GM21619 (cell line): ENCODE data around the gene ATXN7.

Experiments used
- ATAC-seq: cut with Tn5 transposase; IDR thresholded peaks from one replicate; pipeline ENCODE4 v1.9.1; 2021; ENCODE audit not compliant: unreplicated experiment

The ATXN7 gene

DNA sequence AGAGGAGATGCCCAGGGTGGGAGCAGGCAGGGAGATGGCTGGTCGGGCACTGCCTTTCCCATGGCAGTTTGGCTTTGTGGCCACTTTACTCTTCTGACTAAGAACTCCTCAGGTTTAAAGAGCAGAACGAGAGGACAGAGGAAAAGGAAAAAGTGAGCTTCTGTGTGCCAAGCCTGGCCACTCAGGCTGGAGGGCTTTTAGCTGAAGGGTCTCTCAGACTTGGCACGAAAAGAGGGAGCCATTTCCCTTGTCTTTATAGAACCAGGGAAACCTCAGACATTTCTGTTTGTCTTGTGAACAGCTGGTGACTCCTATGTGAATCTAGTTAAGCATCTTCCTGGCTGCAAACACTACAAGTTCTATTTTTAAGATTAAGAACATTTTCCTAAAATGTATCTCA lies 182.9 kb downstream of the ATXN7 start:
- no peak for ATAC-seq

DNA sequence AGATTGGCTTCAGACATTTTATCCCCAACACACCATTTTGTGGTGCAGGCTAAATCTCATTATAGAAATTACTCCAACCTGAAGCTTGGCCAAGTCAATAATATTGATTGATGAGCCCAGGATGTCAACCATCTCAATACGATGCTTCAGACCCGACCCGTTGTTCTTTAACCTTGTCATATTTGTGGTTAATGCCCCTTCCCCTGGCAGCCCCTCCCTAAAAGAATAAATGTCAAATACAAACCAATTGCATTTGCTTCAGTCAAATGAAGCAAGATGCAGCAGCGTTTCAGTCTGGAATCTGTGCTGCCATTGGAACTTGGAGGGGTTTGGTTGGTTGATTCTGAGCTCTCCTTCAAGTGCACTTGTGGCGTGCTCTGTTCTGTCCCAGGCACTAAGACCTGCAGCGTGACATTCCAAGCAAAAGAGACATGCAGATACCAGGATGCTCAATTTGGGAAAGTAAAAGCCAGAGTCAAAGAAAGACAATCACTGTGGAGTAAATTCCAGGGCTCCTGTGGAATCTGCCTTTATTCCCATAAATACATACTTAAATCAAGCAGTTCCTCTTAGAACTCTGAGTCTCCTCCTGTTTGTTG lies 183.4 kb downstream of the ATXN7 start:
- ATAC-seq = no peak

DNA sequence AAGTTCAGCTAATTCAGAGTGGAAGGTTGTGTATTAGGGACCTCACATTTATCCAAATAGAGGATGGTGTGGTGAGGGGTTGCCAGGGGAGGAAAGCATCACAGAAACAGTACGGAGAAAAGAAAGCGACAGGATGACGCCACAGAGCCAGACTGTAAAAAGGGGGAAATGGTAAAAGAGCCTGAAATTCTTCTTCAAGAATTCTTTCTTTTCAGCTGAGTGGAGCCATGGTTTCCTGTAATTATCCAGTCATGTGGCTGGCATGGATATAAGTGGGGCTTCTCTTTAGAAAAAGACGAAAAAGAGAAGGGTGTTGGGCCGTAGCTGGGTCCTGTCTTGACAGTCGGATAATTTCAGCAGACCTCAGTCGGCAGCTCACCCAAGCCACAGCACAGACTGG lies 184.1 kb downstream of the ATXN7 start:
- ATAC-seq = no peak

- no peak for ATAC-seq
Measured at GRCh38 chr3:64048631-64049061, 185.0 kb downstream of the ATXN7 start.

- ATAC-seq = no peak
Measured at GRCh38 chr3:64049136-64049535, 185.5 kb downstream of the ATXN7 start.

GRCh38 chr3:64049832-64050231 lies 186.2 kb downstream of the ATXN7 start:
- ATAC-seq = no peak
